ENCODE measurements around the gene DEPDC4.
"Not testable (repeated sequence)": the region's sequence is repeated elsewhere in the genome, so short reads cannot be mapped to it uniquely, and the experiment has no call there.

DNA sequence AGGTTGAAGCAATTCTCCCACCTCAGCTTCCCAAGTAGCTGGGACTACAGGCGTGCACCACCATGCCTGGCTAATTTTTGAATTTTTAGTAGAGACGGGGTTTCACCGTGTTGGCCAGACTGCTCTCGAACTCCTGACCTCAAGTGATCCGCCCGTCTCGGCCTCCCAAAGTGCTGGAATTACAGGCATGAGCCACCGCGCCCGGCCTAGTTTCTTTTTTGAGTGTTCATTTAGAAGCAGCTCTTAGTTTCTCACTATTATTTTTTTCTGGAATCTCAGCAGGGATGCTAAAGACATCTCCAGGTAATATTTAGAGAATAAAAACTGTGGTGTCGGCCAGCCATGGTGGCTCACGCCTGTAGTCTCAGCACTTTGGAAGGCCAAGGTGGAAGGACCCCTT, 17.7 kb upstream of the DEPDC4 start:
- TF ChIP-seq, protein P1, sequence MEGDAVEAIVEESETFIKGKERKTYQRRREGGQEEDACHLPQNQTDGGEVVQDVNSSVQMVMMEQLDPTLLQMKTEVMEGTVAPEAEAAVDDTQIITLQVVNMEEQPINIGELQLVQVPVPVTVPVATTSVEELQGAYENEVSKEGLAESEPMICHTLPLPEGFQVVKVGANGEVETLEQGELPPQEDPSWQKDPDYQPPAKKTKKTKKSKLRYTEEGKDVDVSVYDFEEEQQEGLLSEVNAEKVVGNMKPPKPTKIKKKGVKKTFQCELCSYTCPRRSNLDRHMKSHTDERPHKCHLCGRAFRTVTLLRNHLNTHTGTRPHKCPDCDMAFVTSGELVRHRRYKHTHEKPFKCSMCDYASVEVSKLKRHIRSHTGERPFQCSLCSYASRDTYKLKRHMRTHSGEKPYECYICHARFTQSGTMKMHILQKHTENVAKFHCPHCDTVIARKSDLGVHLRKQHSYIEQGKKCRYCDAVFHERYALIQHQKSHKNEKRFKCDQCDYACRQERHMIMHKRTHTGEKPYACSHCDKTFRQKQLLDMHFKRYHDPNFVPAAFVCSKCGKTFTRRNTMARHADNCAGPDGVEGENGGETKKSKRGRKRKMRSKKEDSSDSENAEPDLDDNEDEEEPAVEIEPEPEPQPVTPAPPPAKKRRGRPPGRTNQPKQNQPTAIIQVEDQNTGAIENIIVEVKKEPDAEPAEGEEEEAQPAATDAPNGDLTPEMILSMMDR (conservative IDR thresholded peaks at IDR 0.05 in 1 of 2, IDR thresholded peaks at IDR 0.05 in 1 of 2; ENCODE audit: extremely low read depth in 1 of 2, insufficient read depth in 1 of 2, low read depth in 1 of 2, low read length in 2 of 2): not testable (repeated sequence)
- TF ChIP-seq EZH2 (IDR thresholded peaks at IDR 0.05; ENCODE audit: borderline replicate concordance, low read length): not testable (repeated sequence)
